Mesendoderm (in vitro differentiated cells): ENCODE measurements around the gene C21orf91.

ENCODE experiments used
- DNase-seq: peaks from one replicate; pipeline ENCODE4 v3.0.0; 2013
- H2AK5ac ChIP-seq: 2 replicates; pipeline ENCODE4 v1.6.1; 2013; ENCODE audit warnings: low read length, inconsistent platforms
- H2BK120ac ChIP-seq: 2 replicates; pipeline ENCODE4 v1.6.1; 2013; ENCODE audit warnings: low read depth, mild to moderate bottlenecking, low read length, moderate library complexity, mixed read lengths
- H2BK15ac ChIP-seq: replicated peaks from 2 replicates; pipeline ENCODE4 v1.6.1; 2013; ENCODE audit warnings: low read depth, mild to moderate bottlenecking, moderate library complexity
- H2BK5ac ChIP-seq: 2 replicates; pipeline ENCODE4 v1.6.1; 2013; ENCODE audit warnings: low read length, inconsistent platforms
- H3K18ac ChIP-seq: 2 replicates; pipeline ENCODE4 v1.6.1; 2013; ENCODE audit warnings: mild to moderate bottlenecking, low read length, mixed read lengths
- H3K23ac ChIP-seq: one replicate; pipeline ENCODE4 v1.6.1; 2013; ENCODE audit warnings: low read length
- H3K27ac ChIP-seq: 2 replicates; pipeline ENCODE4 v1.5.1; 2013; ENCODE audit warnings: low read depth, mild to moderate bottlenecking, inconsistent platforms, low read length, moderate library complexity
- H3K27me3 ChIP-seq: 2 replicates; pipeline ENCODE4 v1.6.1; 2013; ENCODE audit warnings: low read length, control low read depth, mild to moderate bottlenecking, inconsistent platforms; ENCODE audit not compliant: insufficient read depth, poor library complexity
- H3K36me3 ChIP-seq: 2 replicates; pipeline ENCODE4 v1.6.1; 2013; ENCODE audit warnings: low read length, inconsistent platforms; ENCODE audit not compliant: control insufficient read depth, insufficient read depth
- H3K4ac ChIP-seq: one replicate; pipeline ENCODE4 v1.6.1; 2013; ENCODE audit warnings: low read depth, mild to moderate bottlenecking, low read length, moderate library complexity
- H3K4me1 ChIP-seq: 2 replicates; pipeline ENCODE4 v1.6.1; 2013; ENCODE audit warnings: low read depth, low read length, inconsistent platforms; ENCODE audit not compliant: control insufficient read depth
- H3K4me2 ChIP-seq: 2 replicates; pipeline ENCODE4 v1.6.1; 2013; ENCODE audit warnings: low read length
- H3K4me3 ChIP-seq: 2 replicates; pipeline ENCODE4 v1.5.1; 2013; ENCODE audit warnings: mild to moderate bottlenecking, low read length
- H3K56ac ChIP-seq: one replicate; pipeline ENCODE4 v1.6.1; 2013; ENCODE audit warnings: low read length
- H3K79me1 ChIP-seq: 2 replicates; pipeline ENCODE4 v1.6.1; 2013; ENCODE audit warnings: low read length, inconsistent platforms
- H3K79me2 ChIP-seq: 2 replicates; pipeline ENCODE4 v1.6.1; 2013; ENCODE audit warnings: mild to moderate bottlenecking, low read length; ENCODE audit not compliant: control insufficient read depth, insufficient read depth
- H3K9ac ChIP-seq: 2 replicates; pipeline ENCODE4 v1.6.1; 2013; ENCODE audit warnings: low read length, inconsistent platforms
- H4K5ac ChIP-seq: one replicate; pipeline ENCODE4 v1.6.1; 2013; ENCODE audit warnings: low read length
- H4K8ac ChIP-seq: one replicate; pipeline ENCODE4 v1.6.1; 2013; ENCODE audit warnings: low read depth, mild to moderate bottlenecking, control low read depth, low read length, moderate library complexity
- WGBS: extraction: QIAGEN DNeasy Blood & Tissue Kit; methylation state at CpG from one replicate; pipeline ENCODE4 v1.1.7; 2013; ENCODE audit warnings: low lambda C conversion rate, missing lambda C conversion rate; ENCODE audit not compliant: insufficient coverage; ENCODE audit errors: extremely low coverage; 5-methylcytosine and 5-hydroxymethylcytosine counted together

Gene C21orf91

GRCh38 chr21:17853393-17854275 lies 34.5 kb upstream of the C21orf91 start:
- no peak overlapping the region for H2BK15ac ChIP-seq
- no peak overlapping the region for H2BK120ac ChIP-seq
- H2AK5ac ChIP-seq, result no peak overlapping the region
- no peak overlapping the region for H3K18ac ChIP-seq
- no peaks in the 10 kb centered on the region for H3K79me2 ChIP-seq
- no peak overlapping the region for H3K27ac ChIP-seq
- no peak overlapping the region for H3K23ac ChIP-seq
- no peak overlapping the region for H3K4ac ChIP-seq
- no peak for DNase-seq
- H3K4me3 ChIP-seq, result no peak overlapping the region
- H4K8ac ChIP-seq, result no peak overlapping the region
- no peak overlapping the region for H3K9ac ChIP-seq
- no peak overlapping the region for H4K5ac ChIP-seq
- H3K79me1 ChIP-seq, result no peaks in the 10 kb centered on the region
- no peak overlapping the region for H2BK5ac ChIP-seq
- no peak overlapping the region for H3K56ac ChIP-seq
- H3K4me1 ChIP-seq, result no peaks in the 10 kb centered on the region
- no CpG with 5 or more reads among the region's 9 CpGs for WGBS
- H3K4me2 ChIP-seq, result no peak overlapping the region
- no peaks in the 10 kb centered on the region for H3K36me3 ChIP-seq
- H3K27me3 ChIP-seq, result no peaks in the 10 kb centered on the region

- no peak overlapping the region for H4K8ac ChIP-seq
- H3K4ac ChIP-seq, result no peak overlapping the region
- no peaks in the 10 kb centered on the region for H3K79me1 ChIP-seq
- H3K27me3 ChIP-seq, result no peaks in the 10 kb centered on the region
- H3K36me3 ChIP-seq, result no peaks in the 10 kb centered on the region
- no CpG with 5 or more reads among the region's 3 CpGs for WGBS
- no peak for DNase-seq
- no peak overlapping the region for H3K4me3 ChIP-seq
- H3K4me2 ChIP-seq, result no peak overlapping the region
- H2BK120ac ChIP-seq, result no peak overlapping the region
- no peak overlapping the region for H3K23ac ChIP-seq
- no peaks in the 10 kb centered on the region for H3K79me2 ChIP-seq
- no peak overlapping the region for H2BK5ac ChIP-seq
- no peak overlapping the region for H2BK15ac ChIP-seq
- H3K27ac ChIP-seq, result no peak overlapping the region
- H3K18ac ChIP-seq, result no peak overlapping the region
- H2AK5ac ChIP-seq, result no peak overlapping the region
- no peaks in the 10 kb centered on the region for H3K4me1 ChIP-seq
- H4K5ac ChIP-seq, result no peak overlapping the region
- no peak overlapping the region for H3K9ac ChIP-seq
- no peak overlapping the region for H3K56ac ChIP-seq
Observed at GRCh38 chr21:17848228-17848627, 29.1 kb upstream of the C21orf91 start.

DNA sequence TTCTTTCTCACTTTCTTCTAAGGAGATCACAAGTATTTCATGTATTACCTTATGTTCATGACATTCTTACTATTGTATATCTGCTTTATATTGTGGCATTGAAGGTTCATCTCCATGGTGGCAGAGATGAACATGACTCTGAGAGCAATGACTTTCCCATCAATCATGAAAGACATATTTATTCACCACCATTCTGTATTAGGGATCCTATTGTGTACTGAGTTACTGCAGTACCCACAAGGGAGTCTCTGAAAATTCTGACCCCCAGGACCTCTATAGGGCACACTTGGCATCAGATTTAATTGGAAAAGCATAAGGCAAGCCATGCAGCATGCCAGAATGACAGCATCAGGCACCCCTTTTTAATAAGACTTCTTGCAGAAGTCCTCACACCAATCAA lies 21.9 kb upstream of the C21orf91 start:
- Histone ChIP-seq H3K4me2 (no peak overlapping the region), H3K79me1 (no peaks in the 10 kb centered on the region), H3K4me3 (no peak overlapping the region), H2BK5ac (no peak overlapping the region), H3K27ac (no peak overlapping the region), H2AK5ac (no peak overlapping the region), H3K4me1 (no peaks in the 10 kb centered on the region), H4K5ac (no peak overlapping the region), H3K79me2 (no peaks in the 10 kb centered on the region), H2BK120ac (no peak overlapping the region), H3K36me3 (no peaks in the 10 kb centered on the region), H3K18ac (no peak overlapping the region), H3K4ac (no peak overlapping the region), H3K27me3 (no peaks in the 10 kb centered on the region), H3K23ac (no peak overlapping the region), H4K8ac (no peak overlapping the region), H2BK15ac (no peak overlapping the region), H3K56ac (no peak overlapping the region), H3K9ac (no peak overlapping the region)
- DNase-seq, result no peak

DNA sequence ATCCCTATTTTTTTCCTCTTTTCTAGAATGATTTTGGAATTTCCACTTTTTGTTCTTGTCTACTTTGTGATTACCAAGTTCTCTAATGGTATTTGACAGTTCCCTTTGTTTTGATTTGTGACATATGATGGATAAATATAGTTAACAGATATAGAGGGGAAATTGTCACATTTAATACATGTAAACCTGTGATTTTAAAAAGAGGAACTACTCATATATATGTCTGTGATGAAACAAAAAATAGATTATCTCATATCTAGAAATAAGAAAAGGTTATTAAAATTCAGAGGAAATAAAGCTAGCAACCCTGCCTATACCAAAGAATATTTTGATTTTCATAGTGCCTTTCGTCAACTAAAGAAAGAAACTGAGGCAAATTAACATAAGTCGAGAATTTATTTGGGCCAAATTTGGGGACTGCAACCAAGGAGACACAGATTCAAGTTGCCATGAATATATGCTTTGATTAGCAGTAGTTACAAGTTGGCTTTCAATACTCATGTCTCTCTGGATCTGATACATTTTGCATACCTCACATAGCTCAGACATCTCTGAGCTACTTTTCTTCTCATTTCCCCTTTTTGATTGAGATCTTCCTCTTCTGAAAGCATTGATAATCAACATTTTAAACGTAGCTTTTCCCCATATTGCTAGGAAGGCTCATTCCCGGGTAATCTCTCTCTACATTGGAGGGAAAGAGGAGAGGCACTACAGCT lies 15.6 kb upstream of the C21orf91 start:
- no peaks in the 10 kb centered on the region for H3K79me2 ChIP-seq
- H4K8ac ChIP-seq, result no peak overlapping the region
- no peaks in the 10 kb centered on the region for H3K79me1 ChIP-seq
- no CpG with 5 or more reads among the region's 4 CpGs for WGBS
- H3K56ac ChIP-seq, result no peak overlapping the region
- no peaks in the 10 kb centered on the region for H3K36me3 ChIP-seq
- H3K18ac ChIP-seq, result no peak overlapping the region
- H3K4me3 ChIP-seq, result no peak overlapping the region
- H2AK5ac ChIP-seq, result no peak overlapping the region
- no peak overlapping the region for H4K5ac ChIP-seq
- H3K4ac ChIP-seq, result no peak overlapping the region
- no peak for DNase-seq
- no peak overlapping the region for H2BK5ac ChIP-seq
- H2BK15ac ChIP-seq, result no peak overlapping the region
- H3K9ac ChIP-seq, result no peak overlapping the region
- no peak overlapping the region for H3K4me2 ChIP-seq
- no peak overlapping the region for H2BK120ac ChIP-seq
- no peak overlapping the region for H3K23ac ChIP-seq
- H3K27ac ChIP-seq, result no peak overlapping the region
- H3K27me3 ChIP-seq, result no peaks in the 10 kb centered on the region
- no peaks in the 10 kb centered on the region for H3K4me1 ChIP-seq

- H3K79me2 ChIP-seq, result no peaks in the 10 kb centered on the region
- H3K4me2 ChIP-seq, result no peak overlapping the region
- H3K4me1 ChIP-seq, result no peaks in the 10 kb centered on the region
- no peak overlapping the region for H3K4me3 ChIP-seq
- H2BK15ac ChIP-seq, result peak overlapping the region; percentile 19
- no peak overlapping the region for H3K23ac ChIP-seq
- no peaks in the 10 kb centered on the region for H3K36me3 ChIP-seq
- no peaks in the 10 kb centered on the region for H3K79me1 ChIP-seq
- no peak overlapping the region for H2BK5ac ChIP-seq
- peak; percentile 21 for DNase-seq
- H3K4ac ChIP-seq, result no peak overlapping the region
- no peak overlapping the region for H3K18ac ChIP-seq
- no peak overlapping the region for H4K8ac ChIP-seq
- no peak overlapping the region for H2BK120ac ChIP-seq
- H3K56ac ChIP-seq, result no peak overlapping the region
- H4K5ac ChIP-seq, result no peak overlapping the region
- no peaks in the 10 kb centered on the region for H3K27me3 ChIP-seq
- H3K27ac ChIP-seq, result no peak overlapping the region
- H3K9ac ChIP-seq, result no peak overlapping the region
- WGBS, result no CpG with 5 or more reads among the region's 3 CpGs
- H2AK5ac ChIP-seq, result no peak overlapping the region
Observed at GRCh38 chr21:17829472-17829871, 10.3 kb upstream of the C21orf91 start.
